Rectal smooth muscle tissue (tissue), 1 donor: Measurements from ENCODE around the gene RNF41.
"Not testable (repeated sequence)": the region's sequence is repeated elsewhere in the genome, so short reads cannot be mapped to it uniquely, and the experiment has no call there.

Source experiments
- H3K27ac ChIP-seq: one replicate; pipeline ENCODE4 v1.7.0; 2013; ENCODE audit warnings: low read depth, low read length, inconsistent platforms
- H3K27me3 ChIP-seq: one replicate; pipeline ENCODE4 v1.7.0; 2013; ENCODE audit warnings: low read length; ENCODE audit not compliant: control insufficient read depth, insufficient read depth
- H3K36me3 ChIP-seq: one replicate; pipeline ENCODE4 v1.7.0; 2013; ENCODE audit warnings: low read length; ENCODE audit not compliant: control insufficient read depth, insufficient read depth
- H3K4me1 ChIP-seq: one replicate; pipeline ENCODE4 v1.7.0; 2013; ENCODE audit warnings: low read length; ENCODE audit not compliant: control insufficient read depth, insufficient read depth
- H3K4me3 ChIP-seq: one replicate; pipeline ENCODE4 v1.7.0; 2013; ENCODE audit warnings: low read length
- H3K9ac ChIP-seq: one replicate; pipeline ENCODE4 v1.7.0; 2013; ENCODE audit warnings: low read length

RNF41 gene

GRCh38 chr12:56158926-56159461, 62.7 kb downstream of the RNF41 start:
- Histone ChIP-seq H3K27ac (peak overlapping the region; percentile 99), H3K36me3 (peaks cover 37% of the 10 kb centered on the region), H3K4me3 (peak overlapping the region; percentile 99), H3K4me1 (peaks cover 19% of the 10 kb centered on the region), H3K27me3 (no peaks in the 10 kb centered on the region), H3K9ac (peak overlapping the region; percentile 99)

GRCh38 chr12:56158029-56158925, 63.4 kb downstream of the RNF41 start, which contains the start of gene MYL6:
Gene MYL6, plus strand, starts transcription at chr12:56158359. Its CDS starts 43 bp downstream, at chr12:56158402.
- Histone ChIP-seq H3K9ac (peak within 1 kb of the TSS; percentile 99), H3K36me3 (peaks cover 37% of the 10 kb centered on the region), H3K4me3 (peak within 1 kb of the TSS; percentile 99), H3K27me3 (no peaks in the 10 kb centered on the region), H3K4me1 (peaks cover 19% of the 10 kb centered on the region), H3K27ac (peak within 1 kb of the TSS; percentile 99)

- Histone ChIP-seq H3K4me3 (peak overlapping the region; percentile 99), H3K4me1 (peaks cover 20% of the 10 kb centered on the region), H3K27ac (peak overlapping the region; percentile 88), H3K36me3 (peaks cover 32% of the 10 kb centered on the region), H3K9ac (peak overlapping the region; percentile 49), H3K27me3 (no peaks in the 10 kb centered on the region)
Observed at GRCh38 chr12:56157201-56158028, 64.3 kb downstream of the RNF41 start.

GRCh38 chr12:56156464-56157200, 65.1 kb downstream of the RNF41 start:
- not testable (repeated sequence) for H3K27me3 ChIP-seq, H3K9ac ChIP-seq
- peak overlapping the region; percentile 99 for H3K4me3 ChIP-seq
- peak overlapping the region; percentile 88 for H3K27ac ChIP-seq
- H3K36me3 ChIP-seq = peaks cover 24% of the 10 kb centered on the region
- H3K4me1 ChIP-seq = peaks cover 17% of the 10 kb centered on the region

GRCh38 chr12:56155256-56155845, 66.4 kb downstream of the RNF41 start:
- Histone ChIP-seq H3K27me3 (no peaks in the 10 kb centered on the region), H3K27ac (no peak overlapping the region), H3K4me1 (peaks cover 14% of the 10 kb centered on the region), H3K9ac (no peak overlapping the region), H3K4me3 (no peak overlapping the region), H3K36me3 (peaks cover 12% of the 10 kb centered on the region)

- Histone ChIP-seq H3K9ac (no peak overlapping the region), H3K4me3 (no peak overlapping the region), H3K36me3 (peaks cover 8% of the 10 kb centered on the region), H3K4me1 (peaks cover 11% of the 10 kb centered on the region), H3K27ac (no peak overlapping the region), H3K27me3 (no peaks in the 10 kb centered on the region)
Observed at GRCh38 chr12:56154818-56155217, 66.9 kb downstream of the RNF41 start.

GRCh38 chr12:56154246-56154771, 67.4 kb downstream of the RNF41 start:
- Histone ChIP-seq H3K27ac (no peak overlapping the region), H3K27me3 (no peaks in the 10 kb centered on the region), H3K4me3 (no peak overlapping the region), H3K4me1 (peaks cover 9% of the 10 kb centered on the region), H3K9ac (no peak overlapping the region), H3K36me3 (peaks cover 4% of the 10 kb centered on the region)

- peaks cover 9% of the 10 kb centered on the region for H3K4me1 ChIP-seq
- no peaks in the 10 kb centered on the region for H3K27me3 ChIP-seq
- H3K4me3 ChIP-seq = no peak overlapping the region
- no peak overlapping the region for H3K9ac ChIP-seq
- H3K36me3 ChIP-seq = peaks cover 4% of the 10 kb centered on the region
- no peak overlapping the region for H3K27ac ChIP-seq
Observed at GRCh38 chr12:56153678-56154065, 68.0 kb downstream of the RNF41 start.

- Histone ChIP-seq H3K27me3 (no peaks in the 10 kb centered on the region), H3K27ac (peak overlapping the region; percentile 83), H3K9ac (no peak overlapping the region), H3K36me3 (peaks cover 2% of the 10 kb centered on the region), H3K4me1 (peaks cover 9% of the 10 kb centered on the region), H3K4me3 (peak overlapping the region; percentile 60)
Observed at GRCh38 chr12:56152756-56153677, 68.7 kb downstream of the RNF41 start.
